Measurements from ENCODE around the gene XPA.
A peak's percentile ranks its signal among the peaks of the same experiment; 100 is the strongest.

Gene XPA

GRCh38 chr9:97696803-97697601, at the start of gene XPA:
TSS of gene XPA (minus strand) at chr9:97697340. CDS start at chr9:97697292, 48 bp downstream.
- no peak for TF ChIP-seq GATA3 (IDR thresholded peaks at IDR 0.05; ENCODE audit: low read depth, low read length)
- peak; percentile 61 for TF ChIP-seq GATA2 (IDR thresholded peaks at IDR 0.05; ENCODE audit: low read depth, low read length)

DNA sequence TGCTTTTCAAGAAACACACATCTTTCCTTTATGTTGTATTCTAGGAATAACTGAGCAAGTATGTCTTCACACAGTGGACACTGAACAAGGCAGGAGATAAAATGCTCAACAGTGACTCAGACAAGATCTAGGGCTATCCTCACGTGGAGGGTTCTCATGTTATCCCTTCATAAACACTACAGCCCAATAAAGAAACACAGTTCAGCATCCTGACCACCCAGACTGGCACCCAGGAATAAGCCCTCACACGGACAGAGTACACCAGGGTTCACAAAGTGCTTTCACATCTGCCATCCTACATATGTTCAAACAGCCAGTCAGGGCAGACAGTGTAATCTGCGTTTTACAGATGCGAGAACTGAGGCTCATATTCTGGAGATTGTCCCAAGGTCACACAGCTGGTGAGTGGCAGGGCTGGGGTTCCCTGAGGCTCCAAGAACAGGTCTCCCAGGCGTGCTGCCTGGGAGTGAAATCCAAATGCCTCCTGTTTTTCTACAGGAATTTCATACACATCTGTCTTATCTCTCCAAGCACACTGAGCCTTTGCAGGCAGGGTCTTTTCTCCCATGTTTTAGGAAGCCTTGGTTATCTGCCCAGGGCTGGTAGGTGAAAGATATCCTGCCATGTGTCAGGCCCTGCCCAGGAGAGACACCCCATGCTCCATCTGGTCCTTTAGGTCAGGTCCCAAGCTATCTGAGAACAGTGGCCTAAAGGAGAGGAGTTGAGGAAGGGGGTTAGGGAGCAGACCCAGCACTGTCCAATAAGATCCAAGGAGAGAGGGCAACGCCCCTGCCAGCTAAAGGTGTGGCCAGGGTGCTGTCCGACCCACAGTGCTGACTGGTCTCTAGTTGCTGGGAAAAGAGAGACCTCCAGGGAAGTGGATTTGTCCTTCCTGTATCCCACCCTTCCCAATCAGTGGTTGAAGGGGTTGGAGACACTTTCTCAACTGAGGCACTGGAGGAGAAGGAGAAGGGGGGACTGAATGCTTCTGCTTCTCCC, 47.9 kb upstream of the XPA start:
- TF ChIP-seq GATA3 (IDR thresholded peaks at IDR 0.05; ENCODE audit: low read depth, low read length): no peak
- TF ChIP-seq GATA2 (IDR thresholded peaks at IDR 0.05; ENCODE audit: low read depth, low read length): no peak

DNA sequence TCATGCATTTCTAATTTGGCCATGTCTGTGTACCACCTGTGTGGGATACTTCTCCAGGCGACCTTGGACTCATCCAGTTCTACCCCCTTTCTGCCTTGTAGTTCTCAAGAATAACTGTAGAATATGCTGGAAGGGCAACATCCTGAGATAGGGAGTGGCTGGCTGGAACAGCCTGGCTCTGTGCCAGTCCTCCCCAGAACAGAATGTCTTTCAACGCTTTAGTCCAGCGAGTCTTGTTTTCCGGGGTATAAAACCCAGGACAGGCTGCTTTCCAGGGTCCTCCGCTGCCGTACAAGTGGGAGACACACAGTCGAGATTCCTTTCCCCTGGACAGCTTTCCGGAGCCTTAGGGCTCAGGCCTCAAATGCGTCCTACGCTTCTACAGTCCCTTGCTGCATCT, 45.4 kb upstream of the XPA start:
- TF ChIP-seq GATA2 (IDR thresholded peaks at IDR 0.05; ENCODE audit: low read depth, low read length) (no peak), GATA3 (IDR thresholded peaks at IDR 0.05; ENCODE audit: low read depth, low read length) (no peak)

GRCh38 chr9:97741947-97742346, 44.8 kb upstream of the XPA start:
- TF ChIP-seq GATA3 (IDR thresholded peaks at IDR 0.05; ENCODE audit: low read depth, low read length) (no peak), GATA2 (IDR thresholded peaks at IDR 0.05; ENCODE audit: low read depth, low read length) (no peak)

DNA sequence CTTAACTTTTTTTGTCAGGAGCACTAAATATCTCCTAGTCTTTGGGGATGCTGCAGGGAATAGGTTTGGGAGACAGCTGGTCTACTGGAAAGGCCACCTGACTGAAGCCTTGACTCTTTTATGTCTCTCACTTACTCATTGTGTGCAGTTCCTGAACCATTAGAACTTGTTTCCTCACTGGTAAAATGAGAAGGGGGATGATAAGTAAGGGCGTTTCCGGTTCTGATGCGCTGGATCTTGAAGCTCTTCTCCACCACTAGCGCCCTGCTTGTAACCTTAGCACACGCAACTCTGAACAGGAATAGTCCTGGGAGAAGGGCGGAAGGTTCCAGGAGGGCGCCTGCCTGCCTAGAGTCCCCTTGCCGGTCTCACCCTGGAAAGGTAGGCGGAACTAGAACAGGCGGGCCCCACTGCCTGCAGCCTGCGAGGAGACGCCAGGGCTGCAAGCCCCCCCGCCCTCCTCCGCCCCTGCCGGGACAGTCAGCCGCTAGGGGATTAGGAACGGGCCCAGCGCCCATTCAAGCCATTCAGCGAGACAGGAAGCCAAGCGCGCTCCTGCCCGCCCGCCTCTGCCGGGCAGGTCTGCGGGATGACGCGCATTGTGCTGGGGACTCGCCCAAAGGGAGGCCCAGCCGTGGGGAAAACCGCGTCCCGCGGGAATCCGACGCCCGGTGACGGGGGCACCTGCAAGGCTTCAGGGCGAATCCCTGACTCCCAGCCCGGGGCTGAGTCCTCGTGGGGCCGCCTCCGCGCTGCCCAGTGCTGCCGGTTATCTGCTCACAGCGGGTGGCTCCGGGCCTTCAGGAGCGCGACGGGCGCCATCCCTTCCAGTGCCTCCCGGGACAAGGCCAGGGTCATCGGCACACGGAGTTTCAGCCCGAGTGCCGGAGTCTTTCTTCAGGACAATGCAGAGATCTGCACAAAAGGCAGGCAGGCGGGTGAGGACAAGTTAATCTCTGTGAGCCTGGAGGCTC, 44.0 kb upstream of the XPA start:
- no peak for TF ChIP-seq GATA3 (IDR thresholded peaks at IDR 0.05; ENCODE audit: low read depth, low read length)
- TF ChIP-seq GATA2 (IDR thresholded peaks at IDR 0.05; ENCODE audit: low read depth, low read length): no peak

- TF ChIP-seq GATA3 (IDR thresholded peaks at IDR 0.05; ENCODE audit: low read depth, low read length) (no peak), GATA2 (IDR thresholded peaks at IDR 0.05; ENCODE audit: low read depth, low read length) (no peak)
These were observed 40.3 kb upstream of the XPA start for GRCh38 chr9:97737429-97737828.

- no peak for TF ChIP-seq GATA3 (IDR thresholded peaks at IDR 0.05; ENCODE audit: low read depth, low read length)
- no peak for TF ChIP-seq GATA2 (IDR thresholded peaks at IDR 0.05; ENCODE audit: low read depth, low read length)
These were observed 38.0 kb upstream of the XPA start for GRCh38 chr9:97735070-97735600.

- TF ChIP-seq GATA2 (IDR thresholded peaks at IDR 0.05; ENCODE audit: low read depth, low read length) (no peak), GATA3 (IDR thresholded peaks at IDR 0.05; ENCODE audit: low read depth, low read length) (no peak)
These were observed 29.6 kb upstream of the XPA start for GRCh38 chr9:97726716-97727115.

DNA sequence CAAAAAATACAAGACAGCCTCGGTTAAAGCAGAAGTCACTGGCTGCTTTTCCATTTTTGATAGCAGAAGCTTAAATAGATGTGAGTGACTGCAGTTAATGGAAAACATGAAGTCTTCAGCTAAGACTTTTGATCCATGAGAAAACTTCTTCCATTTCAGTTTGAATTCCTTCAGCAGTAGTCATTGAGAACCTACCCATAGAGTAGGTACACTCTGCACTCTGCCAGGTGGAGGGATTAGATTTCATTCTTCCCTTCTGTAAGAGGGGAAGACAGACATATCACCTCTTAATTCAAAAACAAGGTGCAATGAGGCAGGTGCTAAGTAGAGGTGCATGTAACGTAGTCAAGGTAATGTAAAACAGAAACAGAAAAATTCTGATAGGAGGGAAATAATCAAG, 26.7 kb upstream of the XPA start:
- no peak for TF ChIP-seq GATA2 (IDR thresholded peaks at IDR 0.05; ENCODE audit: low read depth, low read length)
- no peak for TF ChIP-seq GATA3 (IDR thresholded peaks at IDR 0.05; ENCODE audit: low read depth, low read length)

GRCh38 chr9:97722331-97722730, 25.2 kb upstream of the XPA start:
- TF ChIP-seq GATA2 (IDR thresholded peaks at IDR 0.05; ENCODE audit: low read depth, low read length): no peak
- TF ChIP-seq GATA3 (IDR thresholded peaks at IDR 0.05; ENCODE audit: low read depth, low read length): no peak

DNA sequence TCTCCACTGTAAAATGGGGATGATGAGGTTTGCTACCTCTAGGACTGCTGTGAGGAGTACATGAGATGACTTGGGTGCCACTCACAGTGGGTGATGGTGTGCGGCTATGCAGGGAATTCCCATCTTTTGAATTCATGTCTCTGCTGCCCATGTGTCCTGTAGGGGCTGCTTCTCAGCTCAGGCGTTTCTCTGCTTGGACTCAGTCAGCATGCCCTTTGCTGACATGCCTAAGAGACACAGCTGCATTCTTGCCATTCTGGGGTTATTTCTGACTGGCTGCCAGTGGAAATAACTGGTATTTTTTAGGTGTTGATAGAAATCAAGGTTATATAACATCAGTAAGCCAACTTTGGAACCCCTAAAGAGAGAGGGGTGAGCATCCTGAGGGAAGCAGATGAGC, 24.3 kb upstream of the XPA start:
- TF ChIP-seq GATA2 (IDR thresholded peaks at IDR 0.05; ENCODE audit: low read depth, low read length): no peak
- TF ChIP-seq GATA3 (IDR thresholded peaks at IDR 0.05; ENCODE audit: low read depth, low read length): no peak

GRCh38 chr9:97717866-97718265, 20.7 kb upstream of the XPA start:
- TF ChIP-seq GATA2 (IDR thresholded peaks at IDR 0.05; ENCODE audit: low read depth, low read length) (no peak), GATA3 (IDR thresholded peaks at IDR 0.05; ENCODE audit: low read depth, low read length) (no peak)

DNA sequence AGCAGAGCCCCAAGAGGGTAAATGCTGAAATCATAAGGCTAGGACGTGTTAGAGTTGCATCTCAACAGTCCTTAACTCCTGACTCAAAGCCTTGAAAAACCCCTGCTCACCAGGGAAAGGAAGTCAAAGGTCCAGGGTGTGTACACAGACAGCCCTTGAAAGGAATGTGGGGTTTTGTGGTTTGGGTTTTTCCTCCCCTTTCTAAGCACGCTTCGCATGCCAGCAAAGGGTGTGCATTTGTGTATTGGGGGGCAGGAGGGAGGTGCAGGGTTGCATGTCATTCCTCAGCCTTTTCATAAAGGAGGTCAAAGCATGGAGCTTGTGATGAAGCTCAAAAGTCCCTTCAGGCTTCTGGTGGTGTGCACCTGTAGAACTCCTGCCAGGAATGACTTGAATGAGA, 17.3 kb upstream of the XPA start:
- TF ChIP-seq GATA3 (IDR thresholded peaks at IDR 0.05; ENCODE audit: low read depth, low read length) (no peak), GATA2 (IDR thresholded peaks at IDR 0.05; ENCODE audit: low read depth, low read length) (no peak)
